OCI-LY1 (cell line): ENCODE results near the gene RAB10.

Source experiments
- EZH2 ChIP-seq: fragments of 200-600 bp; sonication (generic), shearing (Covaris generic); IDR thresholded peaks from 2 replicates; pipeline ENCODE4 v1.8.0; 2017; ENCODE audit warnings: borderline replicate concordance, mixed run types, mild to moderate bottlenecking, antibody characterized with exemption, low read length, moderate library complexity, mixed read lengths
- TF ChIP-seq, protein P1 (sequence below): fragments of 200-600 bp; sonication (generic), shearing (Covaris generic); IDR thresholded peaks from 2 replicates; pipeline ENCODE4 v1.5.1; 2017; ENCODE audit warnings: mild to moderate bottlenecking, antibody characterized with exemption, low read length, moderate library complexity, mixed read lengths

DNA sequence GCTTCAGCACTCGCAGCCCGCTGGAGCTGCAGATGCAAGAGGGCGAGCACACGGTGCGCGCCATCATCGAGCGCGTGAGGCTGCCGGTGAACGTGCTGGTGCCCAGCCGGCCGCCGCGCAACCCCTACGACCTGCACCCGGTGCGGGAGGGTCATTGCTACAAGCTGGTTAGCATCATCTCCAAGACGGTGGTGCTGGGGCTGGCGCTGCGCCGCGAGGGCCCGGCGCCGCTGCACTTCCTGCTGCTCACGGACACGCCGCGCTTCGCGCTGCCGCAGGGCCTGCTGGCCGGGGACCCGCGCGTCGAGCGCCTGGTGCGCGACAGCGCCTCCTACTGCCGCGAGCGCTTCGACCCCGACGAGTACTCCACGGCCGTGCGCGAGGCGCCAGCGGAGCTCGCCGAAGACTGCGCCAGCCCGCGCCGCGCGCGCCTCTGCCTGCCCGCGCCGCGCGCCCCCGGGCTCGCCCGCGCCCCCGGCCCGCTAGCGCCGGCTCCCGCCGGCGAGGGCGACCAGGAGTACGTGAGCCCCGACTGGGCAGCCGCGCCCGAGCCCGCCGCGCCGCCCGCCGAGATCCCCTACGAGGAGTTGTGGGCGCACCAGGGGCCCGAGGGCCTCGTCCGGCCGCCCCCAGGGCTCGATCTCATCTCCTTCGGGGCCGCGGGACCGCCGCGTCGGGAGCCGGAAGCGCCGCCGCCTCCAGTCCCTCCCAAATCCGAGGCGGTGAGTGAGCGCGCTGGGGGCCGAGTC is 150.8 kb downstream of the RAB10 start:
- TF ChIP-seq, protein P1, sequence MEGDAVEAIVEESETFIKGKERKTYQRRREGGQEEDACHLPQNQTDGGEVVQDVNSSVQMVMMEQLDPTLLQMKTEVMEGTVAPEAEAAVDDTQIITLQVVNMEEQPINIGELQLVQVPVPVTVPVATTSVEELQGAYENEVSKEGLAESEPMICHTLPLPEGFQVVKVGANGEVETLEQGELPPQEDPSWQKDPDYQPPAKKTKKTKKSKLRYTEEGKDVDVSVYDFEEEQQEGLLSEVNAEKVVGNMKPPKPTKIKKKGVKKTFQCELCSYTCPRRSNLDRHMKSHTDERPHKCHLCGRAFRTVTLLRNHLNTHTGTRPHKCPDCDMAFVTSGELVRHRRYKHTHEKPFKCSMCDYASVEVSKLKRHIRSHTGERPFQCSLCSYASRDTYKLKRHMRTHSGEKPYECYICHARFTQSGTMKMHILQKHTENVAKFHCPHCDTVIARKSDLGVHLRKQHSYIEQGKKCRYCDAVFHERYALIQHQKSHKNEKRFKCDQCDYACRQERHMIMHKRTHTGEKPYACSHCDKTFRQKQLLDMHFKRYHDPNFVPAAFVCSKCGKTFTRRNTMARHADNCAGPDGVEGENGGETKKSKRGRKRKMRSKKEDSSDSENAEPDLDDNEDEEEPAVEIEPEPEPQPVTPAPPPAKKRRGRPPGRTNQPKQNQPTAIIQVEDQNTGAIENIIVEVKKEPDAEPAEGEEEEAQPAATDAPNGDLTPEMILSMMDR, result peak; percentile 49
- no peak for TF ChIP-seq EZH2
